Uterus (tissue), 4 donors: ENCODE measurements around the gene ENPEP. TPM values are rescaled to one million over a fixed set of nuclear protein-coding genes. Genes with fewer than 3 reads are reported as not detected.
A peak's percentile ranks its signal among the peaks of the same experiment; 100 is the strongest.

ENCODE experiments used
- DNase-seq, 2 donors: peaks; one replicate each; pipeline ENCODE4 v3.0.0-alpha.2; 2019 to 2020
- H3K27ac ChIP-seq, 2 donors: fragments of 200-600 bp; sonication (generic); 1 replicate in 1 of 2; 2 replicates in 1 of 2; pipeline ENCODE4 v1.5.1; 2016 to 2018
- H3K27me3 ChIP-seq, 2 donors: fragments of 200-600 bp; sonication (generic); one replicate each; pipeline ENCODE4 v1.5.1; 2018 to 2019; ENCODE audit warnings: control low read depth in 1 of 2
- H3K36me3 ChIP-seq, 2 donors: fragments of 200-600 bp; sonication (generic); one replicate each; pipeline ENCODE4 v1.5.1; 2019; ENCODE audit warnings: control low read depth in 1 of 2
- H3K4me1 ChIP-seq, 2 donors: fragments of 200-600 bp; sonication (generic); one replicate each; pipeline ENCODE4 v1.5.1; 2018 to 2019; ENCODE audit warnings: control low read depth in 1 of 2
- H3K4me3 ChIP-seq, 2 donors: fragments of 200-600 bp; sonication (generic); 1 replicate in 1 of 2; 2 replicates in 1 of 2; pipeline ENCODE4 v1.5.1; 2018 to 2019; ENCODE audit warnings: mild to moderate bottlenecking in 1 of 2
- H3K9me3 ChIP-seq, 2 donors: fragments of 200-600 bp; sonication (generic); one replicate each; pipeline ENCODE4 v1.5.1; 2019; ENCODE audit warnings: control low read depth in 1 of 2
- CTCF ChIP-seq, 4 experiments: fragments of 200-600 bp in 2 of 4; fragments of 450-650 bp in 2 of 4; sonication (generic) in 2 of 4; IDR thresholded peaks; one replicate each; pipeline ENCODE4 v1.5.1; 2016 to 2019; ENCODE audit warnings: antibody characterized with exemption in 4 of 4, mild to moderate bottlenecking in 2 of 4, moderate library complexity in 1 of 4
- POLR2A ChIP-seq, 2 donors: fragments of 450-650 bp; IDR thresholded peaks; one replicate each; pipeline ENCODE4 v1.6.1; 2016; ENCODE audit warnings: antibody characterized with exemption in 2 of 2, mild to moderate bottlenecking in 1 of 2, moderate library complexity in 1 of 2
- intact Hi-C: fragments of 100-400 bp; cut with DNase I; formaldehyde crosslinking; loops from one replicate; pipeline ENCODE4 v1.15.1; 2023; ENCODE audit warnings: low total_unique reads
- total RNA-seq, 4 donors: library from RNA; depleted of rRNA in 3 of 4; stranded (reverse); fragments of >200 nt in 3 of 4; gene quantifications; one replicate each; pipeline versions ENCODE4 v1.1.0 to v1.2.4, GENCODE V29; 2014 to 2023
- donor health status: DM: yes; HTN: yes; CAD: no.

ENPEP gene
- total RNA-seq, 4 donors from 2014 or later = 5.9 to 43.3 (median 14.1) TPM

GRCh38 chr4:110504084-110504435, 28.1 kb downstream of the ENPEP start:
- Histone ChIP-seq H3K4me3 (no peak overlapping the region), H3K27ac (peak overlapping the region; percentile 50 to 65), H3K27me3 (no peaks in the 10 kb centered on the region), H3K36me3 (no peaks in the 10 kb centered on the region), H3K4me1 (no peaks in the 10 kb centered on the region), H3K9me3 (no peaks in the 10 kb centered on the region)
- TF ChIP-seq POLR2A (IDR thresholded peaks at IDR 0.05) (no peak), CTCF (IDR thresholded peaks at IDR 0.05) (no peak)
- DNase-seq = no peak
- intact Hi-C loops = no loop called here

GRCh38 chr4:110505440-110505839, 29.5 kb downstream of the ENPEP start:
- H3K27ac ChIP-seq = no peak overlapping the region
- H3K27me3 ChIP-seq = no peaks in the 10 kb centered on the region
- no peak overlapping the region for H3K4me3 ChIP-seq
- intact Hi-C loops = loop anchor here (5.0 kb wide), 1 partner anchor 163 kb away; no protein-coding TSS in a partner anchor
- H3K36me3 ChIP-seq = no peaks in the 10 kb centered on the region
- DNase-seq = no peak
- no peak for TF ChIP-seq CTCF (IDR thresholded peaks at IDR 0.05)
- no peak for TF ChIP-seq POLR2A (IDR thresholded peaks at IDR 0.05)
- H3K9me3 ChIP-seq = no peaks in the 10 kb centered on the region
- no peaks in the 10 kb centered on the region for H3K4me1 ChIP-seq

GRCh38 chr4:110508827-110509710, 33.1 kb downstream of the ENPEP start:
- TF ChIP-seq POLR2A (IDR thresholded peaks at IDR 0.05) (no peak), CTCF (IDR thresholded peaks at IDR 0.05) (peak; percentile 42 to 69 (median 50))
- no peaks in the 10 kb centered on the region for H3K4me1 ChIP-seq
- DNase-seq = no peak
- H3K27ac ChIP-seq = peak overlapping the region; percentile 26 to 47
- H3K27me3 ChIP-seq = no peaks in the 10 kb centered on the region
- no peak overlapping the region for H3K4me3 ChIP-seq
- no peaks in the 10 kb centered on the region for H3K36me3 ChIP-seq
- intact Hi-C loops = loop anchor here (5.0 kb wide), 1 partner anchor 167 kb away; no protein-coding TSS in a partner anchor
- no peaks in the 10 kb centered on the region for H3K9me3 ChIP-seq

GRCh38 chr4:110510277-110510676, 34.3 kb downstream of the ENPEP start:
- no peaks in the 10 kb centered on the region for H3K36me3 ChIP-seq
- peak overlapping the region; percentile 16 to 42 for H3K27ac ChIP-seq
- no peaks in the 10 kb centered on the region for H3K4me1 ChIP-seq
- TF ChIP-seq CTCF (IDR thresholded peaks at IDR 0.05) = no peak
- TF ChIP-seq POLR2A (IDR thresholded peaks at IDR 0.05) = no peak
- H3K4me3 ChIP-seq = no peak overlapping the region
- intact Hi-C loops = loop anchor here (10.0 kb wide), 1 partner anchor 505 kb away; no protein-coding TSS in a partner anchor
- H3K9me3 ChIP-seq = no peaks in the 10 kb centered on the region
- no peaks in the 10 kb centered on the region for H3K27me3 ChIP-seq
- no peak for DNase-seq

GRCh38 chr4:110510955-110511544, 35.1 kb downstream of the ENPEP start:
- H3K4me3 ChIP-seq = no peak overlapping the region
- H3K27me3 ChIP-seq = no peaks in the 10 kb centered on the region
- no peaks in the 10 kb centered on the region for H3K9me3 ChIP-seq
- no peak overlapping the region for H3K27ac ChIP-seq
- H3K36me3 ChIP-seq = no peaks in the 10 kb centered on the region
- no peaks in the 10 kb centered on the region for H3K4me1 ChIP-seq
- DNase-seq = no peak
- intact Hi-C loops = loop anchor here (10.0 kb wide), 1 partner anchor 506 kb away; no protein-coding TSS in a partner anchor
- TF ChIP-seq CTCF (IDR thresholded peaks at IDR 0.05) = peak; percentile 55 to 73 (median 70)
- no peak for TF ChIP-seq POLR2A (IDR thresholded peaks at IDR 0.05)
